Measurements from ENCODE around the gene RPF1. TPM values are rescaled to one million over a fixed set of nuclear protein-coding genes. Genes with fewer than 3 reads are reported as not detected.
"Not testable (repeated sequence)": the region's sequence is repeated elsewhere in the genome, so short reads cannot be mapped to it uniquely, and the experiment has no call there.

Gene RPF1
- total and polyA plus RNA-seq, 4 donors, result 13.5 to 16.8 (median 14.8) TPM

DNA sequence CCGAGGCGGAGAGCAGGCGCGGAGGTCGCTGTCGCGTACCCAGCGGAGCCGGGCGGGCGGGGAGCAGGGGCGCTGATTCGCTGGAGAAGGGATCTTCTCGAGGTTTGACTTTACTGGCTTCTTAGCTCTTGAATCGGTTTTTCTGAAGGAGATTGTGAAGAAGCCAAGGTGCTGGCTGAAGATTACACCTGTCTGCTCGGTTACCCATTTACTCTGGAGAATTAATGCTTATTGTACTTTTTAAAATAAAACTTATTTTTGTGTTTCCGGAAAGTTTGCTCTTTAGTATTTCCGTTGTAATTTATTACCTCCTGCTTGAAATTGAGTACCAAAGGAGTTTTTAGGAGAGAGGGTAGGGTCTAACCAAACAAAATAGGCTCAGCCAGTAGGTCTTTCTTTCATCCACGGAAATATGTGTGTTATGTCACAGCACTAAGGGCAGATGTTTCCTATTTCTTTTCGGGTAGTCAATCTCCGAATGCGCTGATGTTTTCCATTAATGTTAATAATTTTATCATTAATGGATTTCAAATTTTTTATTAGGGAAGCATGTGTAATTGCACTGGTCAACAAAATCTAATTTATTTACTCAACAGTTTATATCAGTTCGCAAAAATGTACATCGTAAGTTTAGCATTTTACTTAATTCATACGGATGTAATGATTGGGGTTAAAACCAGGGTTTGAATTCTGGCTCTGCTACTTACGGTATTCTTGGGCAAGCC is 27.8 kb downstream of the RPF1 start:
- Histone ChIP-seq H3K4me1 (ENCODE audit: control insufficient read depth in 4 of 4, insufficient read depth in 4 of 4, low read length in 3 of 4) (peaks cover 1 to 38% (median 18%) of the 10 kb centered on the region in 4 donors), H3K27me3 (ENCODE audit: control insufficient read depth in 4 of 4, insufficient read depth in 4 of 4, low read length in 3 of 4) (no peaks in the 10 kb centered on the region), H3K27ac (ENCODE audit: low read depth in 1 of 2, low read length in 2 of 2) (peak overlapping the region; percentile 99 to 100), H3K9me3 (ENCODE audit: control insufficient read depth in 4 of 4, low read length in 3 of 4) (no peaks in the 10 kb centered on the region), H3K36me3 (ENCODE audit: control insufficient read depth in 4 of 4, insufficient read depth in 3 of 4, low read depth in 1 of 4, low read length in 3 of 4) (peaks cover 0 to 1% (median 0%) of the 10 kb centered on the region in 4 donors), H3K4me3 (ENCODE audit: low read depth in 1 of 3, low read length in 3 of 3) (peak overlapping the region; percentile 79 to 98 (median 92)), H3K9ac (ENCODE audit: low read depth in 1 of 2, low read length in 2 of 2) (peak overlapping the region; percentile 44 to 97)
- DNase-seq (ENCODE audit: low spot score), result no peak
- TF ChIP-seq RAD21 (IDR thresholded peaks at IDR 0.05) (no peak), YY1 (IDR thresholded peaks at IDR 0.05) (no peak), HNF4G (IDR thresholded peaks at IDR 0.05) (no peak), HNF4A (conservative IDR thresholded peaks at IDR 0.05) (no peak), JUND (IDR thresholded peaks at IDR 0.05) (no peak), TAF1 (conservative IDR thresholded peaks at IDR 0.05) (no peak), GABPA (IDR thresholded peaks at IDR 0.05 in 1 of 2, conservative IDR thresholded peaks at IDR 0.05 in 1 of 2) (no peak), SP1 (IDR thresholded peaks at IDR 0.05) (no peak), FOXA2 (IDR thresholded peaks at IDR 0.05) (no peak), EGR1 (IDR thresholded peaks at IDR 0.05; ENCODE audit: low read depth in 2 of 2) (no peak), RXRA (IDR thresholded peaks at IDR 0.05) (no peak), FOXA1 (IDR thresholded peaks at IDR 0.05) (no peak), NR2F2 (IDR thresholded peaks at IDR 0.05) (no peak)
- TF ChIP-seq, protein P1, sequence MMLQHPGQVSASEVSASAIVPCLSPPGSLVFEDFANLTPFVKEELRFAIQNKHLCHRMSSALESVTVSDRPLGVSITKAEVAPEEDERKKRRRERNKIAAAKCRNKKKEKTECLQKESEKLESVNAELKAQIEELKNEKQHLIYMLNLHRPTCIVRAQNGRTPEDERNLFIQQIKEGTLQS (IDR thresholded peaks at IDR 0.05), result no peak
- TF ChIP-seq, protein P2, sequence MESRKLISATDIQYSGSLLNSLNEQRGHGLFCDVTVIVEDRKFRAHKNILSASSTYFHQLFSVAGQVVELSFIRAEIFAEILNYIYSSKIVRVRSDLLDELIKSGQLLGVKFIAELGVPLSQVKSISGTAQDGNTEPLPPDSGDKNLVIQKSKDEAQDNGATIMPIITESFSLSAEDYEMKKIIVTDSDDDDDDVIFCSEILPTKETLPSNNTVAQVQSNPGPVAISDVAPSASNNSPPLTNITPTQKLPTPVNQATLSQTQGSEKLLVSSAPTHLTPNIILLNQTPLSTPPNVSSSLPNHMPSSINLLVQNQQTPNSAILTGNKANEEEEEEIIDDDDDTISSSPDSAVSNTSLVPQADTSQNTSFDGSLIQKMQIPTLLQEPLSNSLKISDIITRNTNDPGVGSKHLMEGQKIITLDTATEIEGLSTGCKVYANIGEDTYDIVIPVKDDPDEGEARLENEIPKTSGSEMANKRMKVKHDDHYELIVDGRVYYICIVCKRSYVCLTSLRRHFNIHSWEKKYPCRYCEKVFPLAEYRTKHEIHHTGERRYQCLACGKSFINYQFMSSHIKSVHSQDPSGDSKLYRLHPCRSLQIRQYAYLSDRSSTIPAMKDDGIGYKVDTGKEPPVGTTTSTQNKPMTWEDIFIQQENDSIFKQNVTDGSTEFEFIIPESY (IDR thresholded peaks at IDR 0.05), result no peak
- TF ChIP-seq, protein P3, sequence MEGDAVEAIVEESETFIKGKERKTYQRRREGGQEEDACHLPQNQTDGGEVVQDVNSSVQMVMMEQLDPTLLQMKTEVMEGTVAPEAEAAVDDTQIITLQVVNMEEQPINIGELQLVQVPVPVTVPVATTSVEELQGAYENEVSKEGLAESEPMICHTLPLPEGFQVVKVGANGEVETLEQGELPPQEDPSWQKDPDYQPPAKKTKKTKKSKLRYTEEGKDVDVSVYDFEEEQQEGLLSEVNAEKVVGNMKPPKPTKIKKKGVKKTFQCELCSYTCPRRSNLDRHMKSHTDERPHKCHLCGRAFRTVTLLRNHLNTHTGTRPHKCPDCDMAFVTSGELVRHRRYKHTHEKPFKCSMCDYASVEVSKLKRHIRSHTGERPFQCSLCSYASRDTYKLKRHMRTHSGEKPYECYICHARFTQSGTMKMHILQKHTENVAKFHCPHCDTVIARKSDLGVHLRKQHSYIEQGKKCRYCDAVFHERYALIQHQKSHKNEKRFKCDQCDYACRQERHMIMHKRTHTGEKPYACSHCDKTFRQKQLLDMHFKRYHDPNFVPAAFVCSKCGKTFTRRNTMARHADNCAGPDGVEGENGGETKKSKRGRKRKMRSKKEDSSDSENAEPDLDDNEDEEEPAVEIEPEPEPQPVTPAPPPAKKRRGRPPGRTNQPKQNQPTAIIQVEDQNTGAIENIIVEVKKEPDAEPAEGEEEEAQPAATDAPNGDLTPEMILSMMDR (IDR thresholded peaks at IDR 0.05; ENCODE audit: low read depth, low read length, missing input control), result no peak
- TF ChIP-seq, protein P4, sequence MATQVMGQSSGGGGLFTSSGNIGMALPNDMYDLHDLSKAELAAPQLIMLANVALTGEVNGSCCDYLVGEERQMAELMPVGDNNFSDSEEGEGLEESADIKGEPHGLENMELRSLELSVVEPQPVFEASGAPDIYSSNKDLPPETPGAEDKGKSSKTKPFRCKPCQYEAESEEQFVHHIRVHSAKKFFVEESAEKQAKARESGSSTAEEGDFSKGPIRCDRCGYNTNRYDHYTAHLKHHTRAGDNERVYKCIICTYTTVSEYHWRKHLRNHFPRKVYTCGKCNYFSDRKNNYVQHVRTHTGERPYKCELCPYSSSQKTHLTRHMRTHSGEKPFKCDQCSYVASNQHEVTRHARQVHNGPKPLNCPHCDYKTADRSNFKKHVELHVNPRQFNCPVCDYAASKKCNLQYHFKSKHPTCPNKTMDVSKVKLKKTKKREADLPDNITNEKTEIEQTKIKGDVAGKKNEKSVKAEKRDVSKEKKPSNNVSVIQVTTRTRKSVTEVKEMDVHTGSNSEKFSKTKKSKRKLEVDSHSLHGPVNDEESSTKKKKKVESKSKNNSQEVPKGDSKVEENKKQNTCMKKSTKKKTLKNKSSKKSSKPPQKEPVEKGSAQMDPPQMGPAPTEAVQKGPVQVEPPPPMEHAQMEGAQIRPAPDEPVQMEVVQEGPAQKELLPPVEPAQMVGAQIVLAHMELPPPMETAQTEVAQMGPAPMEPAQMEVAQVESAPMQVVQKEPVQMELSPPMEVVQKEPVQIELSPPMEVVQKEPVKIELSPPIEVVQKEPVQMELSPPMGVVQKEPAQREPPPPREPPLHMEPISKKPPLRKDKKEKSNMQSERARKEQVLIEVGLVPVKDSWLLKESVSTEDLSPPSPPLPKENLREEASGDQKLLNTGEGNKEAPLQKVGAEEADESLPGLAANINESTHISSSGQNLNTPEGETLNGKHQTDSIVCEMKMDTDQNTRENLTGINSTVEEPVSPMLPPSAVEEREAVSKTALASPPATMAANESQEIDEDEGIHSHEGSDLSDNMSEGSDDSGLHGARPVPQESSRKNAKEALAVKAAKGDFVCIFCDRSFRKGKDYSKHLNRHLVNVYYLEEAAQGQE (IDR thresholded peaks at IDR 0.05), result no peak
- TF ChIP-seq, protein P5, sequence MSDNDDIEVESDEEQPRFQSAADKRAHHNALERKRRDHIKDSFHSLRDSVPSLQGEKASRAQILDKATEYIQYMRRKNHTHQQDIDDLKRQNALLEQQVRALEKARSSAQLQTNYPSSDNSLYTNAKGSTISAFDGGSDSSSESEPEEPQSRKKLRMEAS (IDR thresholded peaks at IDR 0.05), result no peak
- WGBS, result 10% methylated on average over 26 of the region's 26 CpGs

DNA sequence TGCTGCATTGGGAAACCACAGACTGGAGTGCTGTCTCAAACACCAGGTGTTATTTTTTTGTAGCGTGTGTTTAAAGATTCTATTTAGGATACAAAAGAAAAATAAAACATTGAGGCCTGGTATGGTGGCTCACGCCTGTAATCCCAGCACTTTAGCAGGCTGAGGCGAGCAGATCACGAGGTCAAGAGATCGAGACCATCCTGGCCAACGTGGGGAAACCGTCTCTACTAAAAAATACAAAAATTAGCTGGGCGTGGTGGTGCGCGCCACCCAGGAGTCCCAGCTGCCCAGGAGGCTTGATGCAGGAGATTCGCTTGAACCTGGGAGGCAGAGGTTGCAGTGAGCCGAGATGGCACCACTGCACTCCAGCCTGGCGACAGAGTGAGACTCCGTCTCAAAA is 28.8 kb downstream of the RPF1 start:
- H3K36me3 ChIP-seq (ENCODE audit: control insufficient read depth in 4 of 4, insufficient read depth in 3 of 4, low read depth in 1 of 4, low read length in 3 of 4); H3K9ac ChIP-seq (ENCODE audit: low read depth in 1 of 2, low read length in 2 of 2); H3K9me3 ChIP-seq (ENCODE audit: control insufficient read depth in 4 of 4, low read length in 3 of 4); DNase-seq (ENCODE audit: low spot score); H3K4me3 ChIP-seq (ENCODE audit: low read depth in 1 of 3, low read length in 3 of 3); H3K27me3 ChIP-seq (ENCODE audit: control insufficient read depth in 4 of 4, insufficient read depth in 4 of 4, low read length in 3 of 4); H3K27ac ChIP-seq (ENCODE audit: low read depth in 1 of 2, low read length in 2 of 2): not testable (repeated sequence)
- H3K4me1 ChIP-seq (ENCODE audit: control insufficient read depth in 4 of 4, insufficient read depth in 4 of 4, low read length in 3 of 4), result peaks cover under 1 to 28% (median 13%) of the 10 kb centered on the region in 4 donors
- 96% methylated on average over 14 of the region's 14 CpGs for WGBS
